ENCODE data around the gene SECISBP2. TPM values are rescaled to one million over a fixed set of nuclear protein-coding genes. Genes with fewer than 3 reads are reported as not detected.
A peak's percentile ranks its signal among the peaks of the same experiment; 100 is the strongest.
"Not testable (repeated sequence)": the region's sequence is repeated elsewhere in the genome, so short reads cannot be mapped to it uniquely, and the experiment has no call there.

The SECISBP2 gene
- polyA plus RNA-seq, 2 of the 4 experiments (the other 2 are of a cell fraction): 16.3 to 43.4 TPM

DNA sequence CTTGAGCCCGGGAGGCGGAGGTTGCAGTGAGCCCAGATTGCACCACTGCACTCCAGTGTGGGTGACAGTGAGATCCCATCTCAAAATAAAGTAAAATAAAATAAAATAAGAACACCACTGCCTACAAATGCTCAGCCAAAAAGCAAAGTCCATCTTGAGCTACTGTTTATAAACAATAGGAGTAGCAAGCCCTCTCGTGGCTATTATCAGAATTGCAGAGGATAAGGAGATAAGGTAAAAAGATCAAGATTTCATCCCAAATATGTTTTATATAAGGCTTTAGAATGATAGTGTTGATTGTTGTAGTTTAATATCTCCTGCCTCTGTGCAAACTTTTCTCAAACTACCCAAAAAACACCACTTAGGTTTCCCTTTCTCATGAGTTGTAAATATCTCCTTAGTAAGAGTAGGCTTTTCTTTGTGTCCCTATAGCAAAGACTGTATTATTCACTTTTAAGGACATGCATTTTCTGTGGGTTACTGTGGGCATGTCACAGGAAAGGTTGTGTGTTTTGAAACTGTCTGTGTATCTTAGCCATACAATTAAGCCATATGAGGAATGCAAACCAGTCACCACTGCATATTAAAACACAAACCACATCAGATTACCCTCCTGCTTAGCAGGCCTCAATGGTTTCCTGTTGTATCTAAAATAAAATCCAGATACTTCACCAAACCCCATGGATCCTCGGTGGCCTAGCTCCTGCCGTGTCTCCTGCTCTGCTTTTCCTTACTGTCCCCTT, 39.1 kb upstream of the SECISBP2 start:
- WGBS (ENCODE audit: missing lambda C conversion rate): 41% methylated on average over 5 of the region's 5 CpGs
- H3K4me2 ChIP-seq: no peak overlapping the region
- peaks cover 16% of the 10 kb centered on the region; the same call in 2 of the 3 replicates for H3K9me3 ChIP-seq
- no peaks in the 10 kb centered on the region for H3K4me1 ChIP-seq
- CTCF ChIA-PET: interaction anchor here (0.5 to 2.6 kb wide), 22 partner anchors 9 to 720 kb away, joined by 3 to 17 read pairs (median 4); no protein-coding TSS in a partner anchor
- peak in 1 of 2 experiments; percentile 78; a peak in 3 of 6 replicates for ATAC-seq
- no peak overlapping the region for H3K4me3 ChIP-seq
- DNase-seq (ENCODE audit: low read depth in 1 of 2, low spot score in 1 of 2): peak; percentile 41 to 51
- no peak overlapping the region for H3K27ac ChIP-seq
- FAIRE-seq: peak; percentile 97
- POLR2A ChIA-PET: no interaction called here
- TF ChIP-seq SMC3 (IDR thresholded peaks at IDR 0.05) (peak; percentile 58), RAD21 (conservative IDR thresholded peaks at IDR 0.05 in 1 of 2, IDR thresholded peaks at IDR 0.05 in 1 of 2) (peak; percentile 71 to 76)
- TF ChIP-seq, protein P1, sequence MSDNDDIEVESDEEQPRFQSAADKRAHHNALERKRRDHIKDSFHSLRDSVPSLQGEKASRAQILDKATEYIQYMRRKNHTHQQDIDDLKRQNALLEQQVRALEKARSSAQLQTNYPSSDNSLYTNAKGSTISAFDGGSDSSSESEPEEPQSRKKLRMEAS (IDR thresholded peaks at IDR 0.05): no peak
- TF ChIP-seq, protein P2, sequence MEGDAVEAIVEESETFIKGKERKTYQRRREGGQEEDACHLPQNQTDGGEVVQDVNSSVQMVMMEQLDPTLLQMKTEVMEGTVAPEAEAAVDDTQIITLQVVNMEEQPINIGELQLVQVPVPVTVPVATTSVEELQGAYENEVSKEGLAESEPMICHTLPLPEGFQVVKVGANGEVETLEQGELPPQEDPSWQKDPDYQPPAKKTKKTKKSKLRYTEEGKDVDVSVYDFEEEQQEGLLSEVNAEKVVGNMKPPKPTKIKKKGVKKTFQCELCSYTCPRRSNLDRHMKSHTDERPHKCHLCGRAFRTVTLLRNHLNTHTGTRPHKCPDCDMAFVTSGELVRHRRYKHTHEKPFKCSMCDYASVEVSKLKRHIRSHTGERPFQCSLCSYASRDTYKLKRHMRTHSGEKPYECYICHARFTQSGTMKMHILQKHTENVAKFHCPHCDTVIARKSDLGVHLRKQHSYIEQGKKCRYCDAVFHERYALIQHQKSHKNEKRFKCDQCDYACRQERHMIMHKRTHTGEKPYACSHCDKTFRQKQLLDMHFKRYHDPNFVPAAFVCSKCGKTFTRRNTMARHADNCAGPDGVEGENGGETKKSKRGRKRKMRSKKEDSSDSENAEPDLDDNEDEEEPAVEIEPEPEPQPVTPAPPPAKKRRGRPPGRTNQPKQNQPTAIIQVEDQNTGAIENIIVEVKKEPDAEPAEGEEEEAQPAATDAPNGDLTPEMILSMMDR (IDR thresholded peaks at IDR 0.05): peak; percentile 62

- Histone ChIP-seq H3K9me3 (no peaks in the 10 kb centered on the region), H3K4me1 (no peaks in the 10 kb centered on the region), H3K4me2 (no peak overlapping the region), H3K27ac (no peak overlapping the region), H3K4me3 (no peak overlapping the region)
- CTCF ChIA-PET: interaction anchor here (0.6 kb wide), 1 partner anchor 21 kb away, joined by 6 read pairs; no protein-coding TSS in a partner anchor
- POLR2A ChIA-PET: no interaction called here
- TF ChIP-seq NR3C1 (IDR thresholded peaks at IDR 0.05) (no peak), NFE2L2 (conservative IDR thresholded peaks at IDR 0.05; ENCODE audit: low read length) (no peak), MYC (IDR thresholded peaks at IDR 0.05; ENCODE audit: borderline replicate concordance, low read length) (no peak), ZC3H11A (IDR thresholded peaks at IDR 0.05) (no peak), NPAS2 (CRISPR knock-in tag; IDR thresholded peaks at IDR 0.05; ENCODE audit: borderline replicate concordance) (no peak), CBX2 (IDR thresholded peaks at IDR 0.05; ENCODE audit: borderline replicate concordance, low read depth) (no peak), HOXB13 (CRISPR knock-in tag; IDR thresholded peaks at IDR 0.05; ENCODE audit: low read depth) (no peak)
- TF ChIP-seq, protein P2 (IDR thresholded peaks at IDR 0.05): no peak
- DNase-seq (ENCODE audit: low read depth in 1 of 2, low spot score in 1 of 2) (no peak), FAIRE-seq (no peak), ATAC-seq (no peak)
- 58% methylated on average over 2 of the region's 2 CpGs for WGBS (ENCODE audit: missing lambda C conversion rate)
Measured at GRCh38 chr9:89281106-89281505, 37.2 kb upstream of the SECISBP2 start.

DNA sequence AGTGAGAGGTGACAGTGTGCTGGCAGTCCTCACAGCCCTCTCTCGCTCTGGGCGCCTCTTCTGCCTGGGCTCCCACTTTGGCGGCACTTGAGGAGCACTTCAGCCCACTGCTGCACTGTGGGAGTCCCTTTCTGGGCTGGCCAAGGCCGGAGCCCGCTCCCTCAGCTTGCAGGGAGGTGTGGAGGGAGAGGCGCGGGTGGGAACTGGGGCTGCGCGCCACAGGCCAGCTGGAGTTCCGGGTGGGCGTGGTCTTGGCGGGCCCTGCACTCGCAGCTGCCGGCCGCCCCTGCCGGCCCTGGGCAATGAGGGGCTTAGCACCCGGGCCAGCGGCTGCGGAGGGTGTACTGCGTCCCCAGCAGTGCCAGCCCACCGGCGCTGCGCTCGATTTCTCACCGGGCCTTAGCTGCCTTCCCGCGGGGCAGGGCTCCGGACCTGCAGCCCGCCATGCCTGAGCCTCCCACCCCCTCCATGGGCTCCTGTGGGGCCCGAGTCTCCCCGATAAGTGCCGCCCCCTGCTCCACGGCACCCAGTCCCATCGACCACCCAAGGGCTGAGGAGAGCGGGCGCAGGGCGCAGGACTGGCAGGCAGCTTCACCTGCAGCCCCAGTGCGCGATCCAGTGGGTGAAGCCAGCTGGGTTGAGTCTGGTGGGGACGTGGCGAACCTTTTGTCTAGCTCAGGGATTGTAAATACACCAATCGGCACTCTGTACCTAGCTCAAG, 35.9 kb upstream of the SECISBP2 start:
- POLR2A ChIA-PET: interaction anchor here (1.7 kb wide), 1 partner anchor 28 kb away, joined by 4 read pairs; the partner anchor contains the start of gene CKS2
- WGBS (ENCODE audit: missing lambda C conversion rate): 64% methylated on average over 13 of the region's 42 CpGs
- not testable (repeated sequence) for H3K4me1 ChIP-seq; FAIRE-seq; H3K9me3 ChIP-seq; DNase-seq (ENCODE audit: low read depth in 1 of 2, low spot score in 1 of 2)
- Histone ChIP-seq H3K4me2 (peak overlapping the region; percentile 67), H3K4me3 (peak overlapping the region; percentile 42), H3K27ac (peak overlapping the region; percentile 59 to 83)
- ATAC-seq: peak; percentile 71 to 82; a peak in 4 of 6 replicates
- CTCF ChIA-PET: interaction anchor here (1.6 kb wide), 1 partner anchor 16 kb away, joined by 3 read pairs; no protein-coding TSS in a partner anchor

GRCh38 chr9:89284076-89284475, 34.2 kb upstream of the SECISBP2 start:
- CTCF ChIA-PET: no interaction called here
- no peaks in the 10 kb centered on the region for H3K4me1 ChIP-seq
- FAIRE-seq: no peak
- no peak overlapping the region for H3K4me3 ChIP-seq
- no peak overlapping the region for H3K4me2 ChIP-seq
- no peak for DNase-seq (ENCODE audit: low read depth in 1 of 2, low spot score in 1 of 2)
- no peak for ATAC-seq
- no peak overlapping the region for H3K27ac ChIP-seq
- WGBS (ENCODE audit: missing lambda C conversion rate): 95% methylated on average over 7 of the region's 7 CpGs
- POLR2A ChIA-PET: interaction anchor here (1.7 kb wide), 1 partner anchor 26 kb away, joined by 4 read pairs; the partner anchor contains the start of gene CKS2
- no peaks in the 10 kb centered on the region for H3K9me3 ChIP-seq
- TF ChIP-seq, protein P2 (IDR thresholded peaks at IDR 0.05): no peak
- TF ChIP-seq SMC3 (IDR thresholded peaks at IDR 0.05) (no peak), CHD4 (IDR thresholded peaks at IDR 0.05; ENCODE audit: borderline replicate concordance) (no peak), FOSB (CRISPR knock-in tag; IDR thresholded peaks at IDR 0.05) (no peak), RARB (CRISPR knock-in tag; IDR thresholded peaks at IDR 0.05) (no peak), MYC (IDR thresholded peaks at IDR 0.05; ENCODE audit: borderline replicate concordance, low read length) (no peak), JUNB (IDR thresholded peaks at IDR 0.05) (no peak), TP53 (CRISPR knock-in tag; IDR thresholded peaks at IDR 0.05) (no peak), KDM1A (IDR thresholded peaks at IDR 0.05; ENCODE audit: low read depth) (no peak)
- TF ChIP-seq, protein P3, sequence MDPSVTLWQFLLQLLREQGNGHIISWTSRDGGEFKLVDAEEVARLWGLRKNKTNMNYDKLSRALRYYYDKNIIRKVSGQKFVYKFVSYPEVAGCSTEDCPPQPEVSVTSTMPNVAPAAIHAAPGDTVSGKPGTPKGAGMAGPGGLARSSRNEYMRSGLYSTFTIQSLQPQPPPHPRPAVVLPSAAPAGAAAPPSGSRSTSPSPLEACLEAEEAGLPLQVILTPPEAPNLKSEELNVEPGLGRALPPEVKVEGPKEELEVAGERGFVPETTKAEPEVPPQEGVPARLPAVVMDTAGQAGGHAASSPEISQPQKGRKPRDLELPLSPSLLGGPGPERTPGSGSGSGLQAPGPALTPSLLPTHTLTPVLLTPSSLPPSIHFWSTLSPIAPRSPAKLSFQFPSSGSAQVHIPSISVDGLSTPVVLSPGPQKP (IDR thresholded peaks at IDR 0.05; ENCODE audit: low read depth, low read length): no peak
